Neural progenitor cell (in vitro differentiated cells): Measurements from ENCODE around the gene C3orf22.

Experiments used
- EZH2 ChIP-seq: fragments of 200-600 bp; sonication (generic); IDR thresholded peaks from 2 replicates; pipeline ENCODE4 v1.6.1; 2017; ENCODE audit warnings: antibody characterized with exemption, mild to moderate bottlenecking, moderate library complexity
- EZH2phosphoT487 ChIP-seq: fragments of 200-600 bp; sonication (generic); IDR thresholded peaks from 2 replicates; pipeline ENCODE4 v1.6.1; 2017; ENCODE audit warnings: antibody characterized with exemption
- TF ChIP-seq, protein P1 (sequence below): fragments of 200-600 bp; sonication (generic); IDR thresholded peaks from 2 replicates; pipeline ENCODE4 v1.5.1; 2017; ENCODE audit warnings: antibody characterized with exemption, mild to moderate bottlenecking

DNA sequence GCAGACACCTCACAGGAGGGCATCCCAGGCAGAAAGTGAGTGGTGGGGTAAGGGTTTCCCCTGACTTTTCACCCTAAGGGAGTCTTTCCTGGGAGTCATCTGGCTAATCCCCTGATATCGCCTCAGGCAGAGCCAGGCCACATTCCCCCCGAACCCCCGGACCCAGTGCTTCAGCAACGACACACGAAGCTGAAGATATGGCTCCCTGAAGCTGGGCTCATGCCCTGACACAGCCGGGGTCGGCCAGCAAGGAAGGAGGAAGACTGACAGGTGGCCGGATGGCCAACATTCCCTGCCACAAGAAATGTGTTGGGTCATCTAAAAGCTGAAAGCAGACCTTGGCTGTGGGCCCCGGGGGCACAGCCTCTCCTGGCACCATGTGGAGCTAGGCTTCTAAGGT is 20.4 kb downstream of the C3orf22 start:
- TF ChIP-seq, protein P1, sequence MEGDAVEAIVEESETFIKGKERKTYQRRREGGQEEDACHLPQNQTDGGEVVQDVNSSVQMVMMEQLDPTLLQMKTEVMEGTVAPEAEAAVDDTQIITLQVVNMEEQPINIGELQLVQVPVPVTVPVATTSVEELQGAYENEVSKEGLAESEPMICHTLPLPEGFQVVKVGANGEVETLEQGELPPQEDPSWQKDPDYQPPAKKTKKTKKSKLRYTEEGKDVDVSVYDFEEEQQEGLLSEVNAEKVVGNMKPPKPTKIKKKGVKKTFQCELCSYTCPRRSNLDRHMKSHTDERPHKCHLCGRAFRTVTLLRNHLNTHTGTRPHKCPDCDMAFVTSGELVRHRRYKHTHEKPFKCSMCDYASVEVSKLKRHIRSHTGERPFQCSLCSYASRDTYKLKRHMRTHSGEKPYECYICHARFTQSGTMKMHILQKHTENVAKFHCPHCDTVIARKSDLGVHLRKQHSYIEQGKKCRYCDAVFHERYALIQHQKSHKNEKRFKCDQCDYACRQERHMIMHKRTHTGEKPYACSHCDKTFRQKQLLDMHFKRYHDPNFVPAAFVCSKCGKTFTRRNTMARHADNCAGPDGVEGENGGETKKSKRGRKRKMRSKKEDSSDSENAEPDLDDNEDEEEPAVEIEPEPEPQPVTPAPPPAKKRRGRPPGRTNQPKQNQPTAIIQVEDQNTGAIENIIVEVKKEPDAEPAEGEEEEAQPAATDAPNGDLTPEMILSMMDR = no peak
- TF ChIP-seq EZH2 (no peak), EZH2phosphoT487 (no peak)
